LNCAP (cell line): Measurements from ENCODE around the gene CTXN1.

Experiments used
- TF ChIP-seq, protein P1 (sequence below): fragments of 450-650 bp; IDR thresholded peaks from 2 replicates; pipeline ENCODE4 v1.5.1; 2017; ENCODE audit warnings: mild to moderate bottlenecking

Gene CTXN1

DNA sequence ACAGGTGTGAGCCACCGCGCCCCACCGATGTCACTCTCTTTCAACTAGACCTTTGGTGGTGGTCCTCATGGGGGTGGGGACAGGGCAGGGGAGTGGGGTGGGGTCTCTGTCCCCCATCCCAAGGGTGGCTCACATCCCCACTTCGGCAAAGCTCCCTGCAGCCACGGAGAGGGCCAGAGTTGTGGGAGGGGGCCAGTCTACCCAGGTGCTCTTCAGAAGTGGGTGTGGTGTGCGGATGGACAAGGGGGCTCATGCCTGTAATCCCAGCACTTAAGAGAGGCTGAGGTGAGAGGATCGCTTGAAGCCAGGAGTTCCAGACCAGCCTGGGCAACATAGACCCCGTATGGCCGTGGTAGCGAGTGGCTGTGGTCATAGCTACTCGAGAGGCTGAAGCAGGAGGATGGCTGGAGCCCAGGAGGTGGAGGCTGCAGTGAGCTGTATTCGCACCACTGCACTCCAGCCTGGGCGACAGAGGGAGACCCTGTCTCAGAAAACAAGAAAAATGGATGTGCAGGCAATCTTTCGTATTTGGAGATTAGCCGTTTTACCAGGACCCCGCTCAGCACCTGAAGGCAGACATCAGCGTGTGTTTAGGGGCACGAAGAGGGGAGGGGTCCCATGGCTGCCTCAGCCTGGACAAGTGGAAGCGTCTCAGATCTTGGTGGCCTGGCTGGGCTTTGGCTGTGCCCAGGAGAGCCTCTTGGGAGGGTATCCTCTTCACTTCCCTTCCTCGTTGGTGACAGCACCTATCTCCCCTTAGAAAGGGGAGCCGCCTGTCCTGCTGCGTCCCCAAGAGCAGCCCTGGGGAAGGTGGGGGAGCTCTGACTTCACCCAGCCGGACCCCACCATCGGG, 10.5 kb downstream of the CTXN1 start:
- TF ChIP-seq, protein P1, sequence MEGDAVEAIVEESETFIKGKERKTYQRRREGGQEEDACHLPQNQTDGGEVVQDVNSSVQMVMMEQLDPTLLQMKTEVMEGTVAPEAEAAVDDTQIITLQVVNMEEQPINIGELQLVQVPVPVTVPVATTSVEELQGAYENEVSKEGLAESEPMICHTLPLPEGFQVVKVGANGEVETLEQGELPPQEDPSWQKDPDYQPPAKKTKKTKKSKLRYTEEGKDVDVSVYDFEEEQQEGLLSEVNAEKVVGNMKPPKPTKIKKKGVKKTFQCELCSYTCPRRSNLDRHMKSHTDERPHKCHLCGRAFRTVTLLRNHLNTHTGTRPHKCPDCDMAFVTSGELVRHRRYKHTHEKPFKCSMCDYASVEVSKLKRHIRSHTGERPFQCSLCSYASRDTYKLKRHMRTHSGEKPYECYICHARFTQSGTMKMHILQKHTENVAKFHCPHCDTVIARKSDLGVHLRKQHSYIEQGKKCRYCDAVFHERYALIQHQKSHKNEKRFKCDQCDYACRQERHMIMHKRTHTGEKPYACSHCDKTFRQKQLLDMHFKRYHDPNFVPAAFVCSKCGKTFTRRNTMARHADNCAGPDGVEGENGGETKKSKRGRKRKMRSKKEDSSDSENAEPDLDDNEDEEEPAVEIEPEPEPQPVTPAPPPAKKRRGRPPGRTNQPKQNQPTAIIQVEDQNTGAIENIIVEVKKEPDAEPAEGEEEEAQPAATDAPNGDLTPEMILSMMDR: no peak

DNA sequence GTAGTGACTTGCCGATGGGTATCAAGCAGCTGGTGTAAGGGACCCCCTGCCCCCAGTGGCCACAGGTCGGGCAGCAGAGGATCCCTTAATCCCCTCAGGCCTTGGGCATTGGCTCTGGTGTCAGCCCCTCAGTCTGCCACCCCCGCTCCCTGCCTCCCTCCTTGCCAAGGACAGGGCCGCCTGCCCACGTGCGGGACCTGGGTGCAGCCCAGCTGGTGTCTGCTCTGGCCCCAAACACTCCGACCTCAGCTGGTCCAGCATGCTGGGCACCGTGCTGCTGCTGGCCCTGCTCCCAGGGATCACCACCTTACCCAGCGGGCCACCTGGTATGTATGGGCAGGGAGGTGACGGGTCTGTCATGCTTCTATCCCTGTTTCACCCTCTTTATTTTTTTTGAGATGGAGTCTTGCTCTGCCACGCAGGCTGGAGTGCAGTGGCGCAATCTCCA, 11.3 kb downstream of the CTXN1 start, which contains the start of gene TGFBR3L:
Gene TGFBR3L, plus strand, starts transcription at position 233 of the 448 bp plus-strand sequence.
- TF ChIP-seq, protein P1: no peak

DNA sequence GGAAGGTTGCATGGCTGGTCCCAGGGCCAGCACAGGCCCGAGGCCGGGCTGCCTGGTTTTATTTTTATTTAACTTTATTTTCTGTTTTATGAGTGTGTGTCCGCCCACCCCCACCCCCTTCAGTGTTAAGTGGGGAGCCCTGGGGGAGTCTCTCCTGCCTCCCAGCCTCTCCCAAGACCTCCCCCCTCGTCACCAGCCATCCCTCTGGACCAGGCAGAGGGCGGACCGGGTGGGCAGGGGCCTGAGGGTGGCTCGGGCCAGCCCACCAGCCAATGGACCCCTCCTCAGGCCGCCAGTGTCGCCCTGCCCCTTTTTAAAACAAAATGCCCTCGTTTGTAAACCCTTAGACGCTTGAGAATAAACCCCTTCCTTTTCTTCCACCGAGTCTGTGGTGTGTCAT, 11.8 kb downstream of the CTXN1 start:
- TF ChIP-seq, protein P1: no peak

DNA sequence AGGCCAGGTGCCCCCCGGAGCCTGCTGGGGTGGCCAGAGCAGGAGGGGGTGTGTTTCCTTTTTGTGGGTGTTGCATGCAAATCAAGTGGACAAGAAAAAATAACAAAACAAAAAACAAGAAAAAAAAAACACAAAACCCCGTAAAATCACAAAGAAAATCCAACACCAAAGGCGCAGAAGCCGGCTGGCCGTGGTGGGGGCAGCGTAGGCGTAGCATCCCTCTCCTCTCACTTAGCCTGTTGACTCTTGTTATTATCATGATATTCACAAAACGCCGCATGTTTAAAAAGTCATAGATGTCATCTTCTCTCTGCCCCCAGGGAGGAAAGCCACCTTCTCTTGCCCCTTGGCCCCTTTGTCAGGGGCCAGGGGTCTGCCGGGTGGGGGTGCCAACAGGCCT, 12.3 kb downstream of the CTXN1 start:
- TF ChIP-seq, protein P1: no peak

DNA sequence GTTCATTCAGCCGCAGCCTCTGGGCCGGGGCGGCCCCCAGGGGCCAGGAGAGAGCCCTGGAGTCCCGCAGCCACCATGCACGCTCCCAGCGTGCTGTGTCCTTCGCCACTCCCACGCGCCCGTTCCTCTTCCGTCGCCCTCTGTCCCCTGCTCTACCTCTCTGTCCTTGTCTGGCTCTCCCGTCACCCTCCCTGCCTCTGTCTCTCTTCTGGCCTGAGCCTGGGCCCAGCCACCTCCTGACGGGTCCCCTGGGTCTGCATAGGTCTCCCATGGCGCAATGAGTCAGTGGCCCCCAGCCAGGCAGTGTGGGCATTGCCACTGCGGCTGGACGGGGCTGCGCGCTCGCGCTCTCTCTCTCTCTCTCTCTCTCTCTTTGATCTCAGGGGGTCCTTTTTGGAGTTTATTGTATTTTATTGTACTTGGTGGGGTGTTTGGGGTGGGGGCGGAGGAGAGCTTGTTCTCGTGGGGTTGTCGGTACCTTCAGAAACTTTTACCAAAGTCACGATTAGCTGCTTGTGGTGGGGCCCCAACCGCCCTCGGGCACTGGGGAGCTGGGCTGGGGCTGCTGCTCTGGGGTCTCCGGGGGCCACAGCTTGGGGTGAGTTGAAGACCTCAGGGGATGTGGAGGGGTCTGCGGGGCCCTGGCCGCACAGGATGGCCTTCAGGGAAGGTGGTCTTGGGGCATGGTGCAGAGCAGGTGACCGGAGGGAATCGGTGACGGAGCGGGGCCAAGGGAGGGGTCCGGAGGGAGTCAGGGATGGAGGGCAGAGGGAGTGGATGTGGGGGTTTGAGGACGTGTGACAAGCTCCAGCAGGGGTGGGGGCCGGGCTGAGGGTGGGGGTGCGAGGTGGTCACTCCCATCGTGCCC, 13.0 kb downstream of the CTXN1 start:
- TF ChIP-seq, protein P1: no peak

DNA sequence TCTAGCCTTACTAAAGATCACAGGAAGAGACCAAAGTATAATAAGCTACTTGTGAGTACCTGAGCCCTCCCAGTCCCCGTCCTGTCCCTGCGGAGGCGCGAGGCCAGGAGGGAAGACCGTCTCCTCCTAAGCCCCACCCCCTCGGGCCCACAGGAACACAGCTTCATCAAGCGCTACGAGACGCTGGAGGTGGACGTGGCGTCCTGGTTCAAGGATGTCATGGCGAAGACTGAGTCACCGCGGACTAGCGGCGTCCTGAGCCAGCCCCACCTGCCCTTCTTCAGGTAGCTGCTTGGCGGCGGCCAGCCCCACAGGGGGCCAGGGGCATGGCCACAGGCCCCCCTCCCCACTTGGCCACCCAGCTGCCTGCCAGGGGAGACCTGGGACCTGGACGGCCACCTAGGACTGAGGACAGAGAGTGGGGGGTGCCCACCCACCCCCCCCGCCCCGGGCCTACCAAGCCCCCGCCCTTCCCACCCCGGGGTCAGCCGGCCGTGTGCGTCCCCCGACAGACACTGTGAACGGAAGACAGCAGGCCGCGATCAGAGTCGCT, 13.7 kb downstream of the CTXN1 start:
- TF ChIP-seq, protein P1: no peak

DNA sequence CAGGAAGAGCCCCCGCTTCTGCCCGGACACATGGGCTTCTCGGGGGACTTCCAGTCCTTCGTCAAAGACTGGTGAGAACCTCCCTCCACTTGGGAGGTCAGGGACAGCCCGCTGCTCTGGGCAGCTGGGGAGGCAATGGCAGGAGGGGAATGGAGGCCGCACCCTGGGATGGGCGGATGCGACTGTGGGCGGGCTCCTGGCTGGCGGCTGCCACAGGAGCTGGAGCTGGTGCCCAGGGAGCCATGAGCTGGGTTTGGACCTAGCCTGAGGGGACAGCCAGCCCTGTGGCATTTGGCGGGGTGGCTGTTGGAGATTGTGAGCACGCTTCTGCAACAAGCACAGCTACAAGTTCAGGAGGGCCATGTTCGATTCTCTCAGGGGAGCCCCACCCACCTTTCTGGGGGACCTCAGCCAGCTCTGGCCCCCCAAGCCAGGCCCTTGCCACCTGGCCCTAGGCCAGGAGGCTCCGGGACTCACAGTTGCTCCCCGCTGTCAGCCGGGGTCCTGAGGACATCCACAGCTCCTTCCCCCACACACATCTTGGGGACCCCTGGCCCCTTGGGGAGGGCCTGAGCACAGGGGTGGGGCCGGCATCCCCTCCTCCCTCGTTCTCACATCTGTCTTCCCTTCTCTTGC, 14.3 kb downstream of the CTXN1 start:
- TF ChIP-seq, protein P1: no peak
